NCI-H1930 (cell line): ENCODE results near the gene MED15.
"Not testable (repeated sequence)": the region's sequence is repeated elsewhere in the genome, so short reads cannot be mapped to it uniquely, and the experiment has no call there.

ENCODE experiments used
- DNase-seq, 2 experiments: peaks; one replicate each; lab custom pipeline; 2025; lab: John Stamatoyannopoulos, UW

Gene MED15

GRCh38 chr22:20507253-20508066, at the start of gene MED15:
Gene MED15, plus strand, starts transcription at chr22:20507610. Its CDS starts 69 bp downstream, at chr22:20507679.
- DNase-seq = peak; percentile 79 to 82

- DNase-seq = no peak
These were observed 48.8 kb upstream of the MED15 start for GRCh38 chr22:20458530-20459151.

DNA sequence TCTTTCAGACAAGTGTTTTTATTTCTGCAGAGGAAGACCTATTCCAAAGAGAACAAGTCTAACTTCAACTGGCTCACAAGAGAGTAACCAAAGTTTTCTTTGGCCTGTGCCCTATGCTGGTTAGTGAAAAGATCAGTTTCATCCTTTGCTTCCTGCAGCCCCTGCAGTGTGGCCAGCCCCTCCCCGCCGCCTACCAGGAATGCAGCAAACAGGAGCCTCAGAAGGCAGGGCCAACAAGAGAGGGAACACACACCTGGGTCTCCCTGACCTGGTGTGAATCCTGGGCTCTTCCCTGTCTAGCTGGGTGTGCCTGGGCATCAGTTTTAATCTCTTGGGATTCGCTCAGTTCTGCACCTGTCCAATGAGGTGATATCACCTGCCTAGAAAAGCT, 48.3 kb upstream of the MED15 start:
- no peak for DNase-seq

- DNase-seq = no peak
These were observed 47.5 kb upstream of the MED15 start for GRCh38 chr22:20459862-20460261.

- DNase-seq = no peak
These were observed 43.9 kb upstream of the MED15 start for GRCh38 chr22:20463324-20464095.

DNA sequence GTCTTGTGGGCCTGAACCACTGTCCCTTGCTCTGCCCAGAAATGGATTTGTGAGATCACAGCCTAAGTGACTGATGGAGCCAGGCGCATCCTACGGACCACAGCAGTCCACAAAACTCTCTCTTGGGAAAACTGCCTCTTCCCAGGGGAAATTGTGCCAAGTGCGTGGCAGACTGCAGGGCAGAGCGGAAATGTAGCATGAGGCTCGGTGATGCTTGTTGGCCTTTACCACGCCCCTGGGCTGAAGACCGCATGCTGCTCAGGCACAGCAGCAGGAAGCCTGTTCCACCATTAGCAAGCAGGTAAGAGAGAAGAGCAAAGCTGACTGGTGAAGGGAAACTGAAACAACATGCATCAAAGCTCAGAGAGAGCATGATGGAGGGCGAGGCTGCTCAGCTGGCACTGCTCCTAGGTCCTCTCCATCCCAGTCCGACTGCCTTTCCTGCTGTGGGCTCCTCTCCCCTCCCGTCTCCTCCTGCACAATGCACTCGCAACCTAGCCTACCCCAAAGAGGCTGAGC, 43.3 kb upstream of the MED15 start:
- DNase-seq = no peak

- no peak for DNase-seq
These were observed 42.3 kb upstream of the MED15 start for GRCh38 chr22:20464912-20465758.

GRCh38 chr22:20465759-20466077, 41.7 kb upstream of the MED15 start:
- DNase-seq = no peak

DNA sequence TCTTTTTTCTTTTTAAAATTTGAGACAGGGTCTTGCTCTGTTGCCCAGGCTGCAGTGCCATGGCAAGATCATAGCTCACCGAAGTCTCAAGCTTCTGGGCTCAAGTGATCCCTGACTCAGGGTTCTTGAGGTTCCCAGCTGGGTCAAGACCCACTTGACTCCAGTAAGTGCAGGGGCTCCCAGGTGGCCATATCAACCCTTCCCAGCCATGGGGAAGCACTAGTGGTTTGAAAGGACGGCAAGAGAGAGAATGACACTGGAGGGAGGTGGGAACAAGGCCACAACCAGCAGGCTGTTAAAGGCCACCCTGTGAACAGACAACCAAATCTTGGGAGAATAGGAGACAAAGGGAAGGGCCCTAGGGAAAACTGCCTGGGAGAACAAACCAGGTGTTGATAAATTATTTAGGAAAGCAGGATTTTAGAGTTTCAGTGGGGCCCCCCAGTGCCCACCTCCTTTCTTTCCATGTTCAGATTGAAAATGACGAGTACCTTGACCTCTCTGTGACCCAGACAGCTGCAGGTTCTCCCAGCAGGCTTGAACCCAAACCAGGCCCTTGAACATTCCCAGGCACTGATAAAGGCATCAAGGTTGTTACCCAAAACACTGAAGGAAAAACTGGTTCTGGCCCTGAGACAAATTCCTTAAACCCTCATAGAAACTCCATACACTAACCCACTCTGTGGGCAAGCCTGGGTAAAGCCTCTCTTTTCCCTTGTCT, 40.6 kb upstream of the MED15 start:
- DNase-seq = no peak

DNA sequence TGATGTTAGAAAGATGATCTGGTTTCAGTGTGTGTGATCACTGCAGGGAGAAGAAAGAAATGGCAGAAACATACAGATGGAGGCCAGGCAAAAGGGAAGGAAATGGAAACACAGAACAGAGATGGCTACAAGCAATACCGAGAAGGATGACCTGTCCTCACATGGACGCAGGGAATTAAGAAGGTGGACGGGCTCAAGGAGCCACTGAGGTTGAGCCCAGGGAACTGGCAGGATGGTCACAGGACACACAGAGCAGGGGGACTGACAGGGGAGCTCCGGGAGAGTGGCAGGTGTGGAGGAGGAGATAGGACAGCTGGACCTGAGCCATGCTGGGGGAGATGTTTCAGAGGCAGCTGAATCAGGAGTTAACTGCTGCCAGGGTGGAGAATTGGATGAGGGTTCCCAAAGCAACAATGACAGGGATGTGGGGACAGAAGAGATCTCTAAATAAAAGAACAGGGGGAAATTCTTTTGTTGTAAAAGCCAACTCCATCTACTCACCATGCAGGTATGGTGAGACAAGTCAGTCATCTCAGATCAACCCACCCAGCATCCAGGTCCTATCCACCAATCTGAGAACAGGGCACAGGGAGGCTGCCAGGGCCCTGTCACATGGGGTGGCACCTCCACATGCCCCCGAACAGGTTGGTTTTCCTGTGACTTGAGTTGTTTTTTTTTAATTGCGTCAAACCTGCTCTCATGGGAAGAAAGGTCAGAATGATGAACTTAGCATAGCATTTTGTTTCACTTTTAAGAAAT, 38.1 kb upstream of the MED15 start:
- no peak for DNase-seq

- not testable (repeated sequence) for DNase-seq
These were observed 36.9 kb upstream of the MED15 start for GRCh38 chr22:20470525-20470924.

DNA sequence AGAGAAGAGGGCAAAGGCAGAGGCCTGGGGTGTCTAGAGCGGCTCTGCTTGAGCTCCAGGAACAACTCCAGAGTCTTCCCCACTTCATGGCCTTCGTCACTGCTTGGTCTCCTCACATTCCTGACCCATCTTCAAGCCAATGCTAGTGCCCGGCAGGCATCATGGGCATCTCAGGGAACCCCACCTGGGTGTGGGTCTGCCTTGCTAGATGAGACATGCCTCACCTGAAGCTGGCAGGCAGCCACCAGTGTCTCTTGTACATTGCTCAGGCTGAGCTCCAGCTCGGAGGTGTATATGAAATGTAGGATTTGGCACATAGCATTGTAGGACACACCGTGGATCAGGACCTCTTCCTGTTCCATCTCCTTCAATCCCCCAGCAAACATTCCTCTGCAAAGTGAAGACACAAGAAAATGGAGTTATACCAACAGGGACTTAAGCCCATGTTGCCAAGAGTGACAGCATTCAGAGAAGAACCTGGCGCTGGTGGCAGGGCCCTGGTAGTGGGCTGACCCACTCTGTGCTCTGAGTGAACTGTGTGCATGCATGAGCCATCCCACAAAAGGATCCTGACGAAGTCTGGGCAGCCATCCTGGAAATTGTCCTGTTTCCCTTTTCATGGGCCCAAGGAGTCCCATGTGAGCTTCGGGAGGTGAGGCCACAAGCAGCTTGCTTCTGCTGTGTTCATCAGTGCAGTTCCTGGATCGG, 36.1 kb upstream of the MED15 start:
- no peak for DNase-seq

- no peak for DNase-seq
These were observed 34.6 kb upstream of the MED15 start for GRCh38 chr22:20472629-20473442.

- DNase-seq = no peak
These were observed 32.3 kb upstream of the MED15 start for GRCh38 chr22:20475115-20475436.

GRCh38 chr22:20475569-20475968, 31.8 kb upstream of the MED15 start:
- DNase-seq = not testable (repeated sequence)

DNA sequence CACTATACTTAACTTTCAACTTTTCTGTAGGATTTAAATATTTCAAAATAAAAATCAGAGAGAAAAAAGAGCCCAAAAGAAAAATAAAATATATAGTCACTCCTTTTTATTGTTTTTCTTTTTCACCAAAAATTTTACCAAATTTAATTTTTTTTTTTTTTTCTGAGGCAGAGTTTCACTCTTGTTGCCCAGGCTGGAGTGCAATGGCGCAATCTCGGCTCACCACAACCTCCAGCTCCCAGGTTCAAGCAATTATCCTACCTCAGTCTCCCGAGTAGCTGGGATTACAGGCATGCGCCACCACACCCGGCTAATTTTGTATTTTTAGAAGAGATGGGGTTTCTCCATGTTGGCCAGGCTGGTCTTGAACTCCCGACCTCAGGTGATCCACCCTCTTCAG, 29.4 kb upstream of the MED15 start:
- not testable (repeated sequence) for DNase-seq

- DNase-seq = no peak
These were observed 27.7 kb upstream of the MED15 start for GRCh38 chr22:20479612-20480196.

DNA sequence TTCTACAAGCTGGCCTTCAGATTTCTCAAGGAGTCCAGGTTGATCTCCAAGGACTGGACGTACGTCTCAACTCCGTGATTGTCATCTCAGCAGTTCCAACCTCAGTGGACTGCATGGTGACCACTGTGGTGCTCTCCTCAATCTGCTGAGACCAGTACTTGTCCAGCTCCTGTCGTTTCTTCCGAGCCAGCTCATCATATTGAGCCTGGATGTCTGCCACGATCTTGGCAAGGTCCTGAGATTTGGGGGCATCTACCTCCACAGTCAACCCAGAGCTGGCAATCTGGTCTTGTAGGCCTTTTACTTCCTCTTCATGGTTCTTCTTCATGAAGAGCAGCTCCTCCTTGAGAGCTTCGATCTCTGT, 24.3 kb upstream of the MED15 start:
- not testable (repeated sequence) for DNase-seq

DNA sequence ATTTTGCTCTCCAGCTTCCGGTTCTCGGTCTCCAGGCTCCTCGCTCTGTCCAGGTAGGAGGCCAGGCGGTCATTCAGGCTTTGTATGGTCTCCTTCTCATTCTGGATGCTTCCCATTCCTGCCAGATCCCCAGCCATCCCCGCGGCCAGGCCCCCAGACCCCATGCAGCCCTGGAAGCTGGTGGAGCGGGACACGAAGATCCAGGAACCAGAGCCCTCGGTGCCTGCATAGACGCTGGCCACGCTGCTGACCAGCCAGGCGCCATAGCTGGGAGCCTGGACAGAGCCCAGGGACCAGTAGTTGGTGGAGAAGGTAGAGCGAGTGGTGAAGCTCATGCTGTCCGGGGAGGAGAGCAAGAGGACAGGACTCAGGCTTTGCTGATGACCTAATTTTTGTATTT, 23.6 kb upstream of the MED15 start:
- DNase-seq = no peak
